CD14-positive monocyte (primary cell): ENCODE data around the gene SIDT1. TPM values are rescaled to one million over a fixed set of nuclear protein-coding genes. Genes with fewer than 3 reads are reported as not detected.

Source experiments
- DNase-seq, 3 donors: peaks; one replicate each; pipeline ENCODE4 v3.0.0-alpha.2; 2011 to 2022
- H2AFZ ChIP-seq: 2 replicates; pipeline ENCODE4 v1.6.0; 2012; ENCODE audit warnings: mild to moderate bottlenecking, low read depth, low read length, inconsistent platforms; ENCODE audit not compliant: insufficient read depth, poor library complexity, severe bottlenecking
- H3K27ac ChIP-seq, 2 donors: 1 replicate in 1 of 2; 2 replicates in 1 of 2; pipeline ENCODE4 v1.5.1; 2012 to 2013; ENCODE audit warnings: low read length in 2 of 2, control low read depth in 1 of 2, inconsistent platforms in 1 of 2, low read depth in 1 of 2, mild to moderate bottlenecking in 1 of 2
- H3K27me3 ChIP-seq, 2 donors: one replicate each; pipeline versions ENCODE4 v1.6.0 to v1.6.1; 2011 to 2013; ENCODE audit warnings: low read length in 2 of 2; ENCODE audit not compliant: control insufficient read depth in 2 of 2, insufficient read depth in 2 of 2
- H3K36me3 ChIP-seq, 2 donors: replicated peaks in 1 of 2; 1 replicate in 1 of 2; 2 replicates in 1 of 2; pipeline versions ENCODE4 v1.5.1 to v1.6.1; 2012 to 2013; ENCODE audit warnings: low read length in 2 of 2, control low read depth in 1 of 2, inconsistent platforms in 1 of 2, mild to moderate bottlenecking in 1 of 2; ENCODE audit not compliant: insufficient read depth in 2 of 2, control insufficient read depth in 1 of 2
- H3K4me1 ChIP-seq, 2 donors: 1 replicate in 1 of 2; 2 replicates in 1 of 2; pipeline versions ENCODE4 v1.5.1 to v1.6.1; 2012 to 2013; ENCODE audit warnings: low read length in 2 of 2, control low read depth in 1 of 2, inconsistent platforms in 1 of 2, mild to moderate bottlenecking in 1 of 2, moderate library complexity in 1 of 2; ENCODE audit not compliant: insufficient read depth in 2 of 2, control insufficient read depth in 1 of 2
- H3K4me2 ChIP-seq: replicated peaks from 2 replicates; pipeline ENCODE3; 2012; ENCODE audit warnings: low read length, moderate library complexity, mild to moderate bottlenecking; ENCODE audit not compliant: poor library complexity, severe bottlenecking; ENCODE audit errors: extremely low read depth
- H3K4me3 ChIP-seq, 3 experiments: fragments of 200-600 bp in 1 of 3; sonication (generic) in 1 of 3; replicated peaks in 1 of 3; 1 replicate in 2 of 3; 2 replicates in 1 of 3; pipeline ENCODE4 v1.5.1; 2011 to 2013; ENCODE audit warnings: low read length in 3 of 3, mild to moderate bottlenecking in 3 of 3, control low read depth in 2 of 3, low read depth in 2 of 3, inconsistent platforms in 1 of 3, moderate library complexity in 1 of 3
- H3K79me2 ChIP-seq: 2 replicates; pipeline ENCODE4 v1.6.0; 2012; ENCODE audit warnings: mild to moderate bottlenecking, control low read depth, inconsistent platforms, low read length, moderate library complexity; ENCODE audit not compliant: insufficient read depth
- H3K9ac ChIP-seq: 2 replicates; pipeline ENCODE4 v1.6.0; 2017; ENCODE audit warnings: low read length, mild to moderate bottlenecking; ENCODE audit not compliant: insufficient read depth, poor library complexity, severe bottlenecking
- H3K9me3 ChIP-seq, 2 donors: replicated peaks in 1 of 2; 1 replicate in 1 of 2; 2 replicates in 1 of 2; pipeline versions ENCODE4 v1.5.1 to v1.6.1; 2012 to 2013; ENCODE audit warnings: low read length in 2 of 2, control low read depth in 1 of 2; ENCODE audit not compliant: control insufficient read depth in 1 of 2, insufficient read depth in 1 of 2
- H4K20me1 ChIP-seq: 2 replicates; pipeline ENCODE4 v1.6.0; 2012; ENCODE audit warnings: mild to moderate bottlenecking, low read length, control low read depth, moderate library complexity; ENCODE audit not compliant: insufficient read depth
- H3K27ac Mint-ChIP-seq, 7 donors: one replicate each; pipeline ENCODE4 v1.8.0; 2020; ENCODE audit warnings: mild to moderate bottlenecking in 7 of 7, mixed read lengths in 7 of 7, moderate library complexity in 6 of 7, inconsistent platforms in 2 of 7
- H3K27me3 Mint-ChIP-seq, 3 donors: one replicate each; pipeline ENCODE4 v1.8.0; 2021 to 2022; ENCODE audit warnings: low read depth in 3 of 3, mild to moderate bottlenecking in 3 of 3, mixed read lengths in 3 of 3, moderate library complexity in 3 of 3, inconsistent platforms in 1 of 3
- H3K36me3 Mint-ChIP-seq, 2 donors: one replicate each; pipeline ENCODE4 v1.8.0; 2020; ENCODE audit warnings: mixed read lengths in 2 of 2, inconsistent platforms in 1 of 2, mild to moderate bottlenecking in 1 of 2
- H3K4me1 Mint-ChIP-seq: one replicate; pipeline ENCODE4 v1.8.0; 2020; ENCODE audit warnings: mild to moderate bottlenecking, mixed read lengths
- H3K4me3 Mint-ChIP-seq, 2 donors: one replicate each; pipeline ENCODE4 v1.8.0; 2020; ENCODE audit warnings: mild to moderate bottlenecking in 2 of 2, mixed read lengths in 2 of 2, moderate library complexity in 1 of 2
- H3K9me3 Mint-ChIP-seq, 7 donors: one replicate each; pipeline ENCODE4 v1.8.0; 2020 to 2022; ENCODE audit warnings: mixed read lengths in 7 of 7, mild to moderate bottlenecking in 6 of 7, moderate library complexity in 6 of 7, inconsistent platforms in 2 of 7
- WGBS: methylation state at CpG from one replicate; pipeline ENCODE4 v1.1.5; 2013; ENCODE audit warnings: missing lambda C conversion rate; ENCODE audit not compliant: insufficient coverage; 5-methylcytosine and 5-hydroxymethylcytosine counted together
- intact Hi-C, 2 donors: fragments of 100-400 bp; cut with micrococcal nuclease; formaldehyde crosslinking; loops; one replicate each; pipeline versions ENCODE4 v1.15.0 to v1.15.1; 2023
- polyA plus RNA-seq, 3 donors: library from polyadenylated mRNA; depleted of rRNA in 1 of 3; unstranded in 2 of 3; stranded (reverse) in 1 of 3; fragments of 300-500 nt in 2 of 3; fragments of >200 nt in 1 of 3; fragmentation: Illumina TruSeq in 2 of 3; gene quantifications; 1 replicate in 2 of 3; 2 replicates in 1 of 3; pipeline ENCODE4 v1.2.3, GENCODE V29; 2012 to 2021
- TF ChIP-seq, protein P1 (sequence below): fragments of 200-600 bp; IDR thresholded peaks from one replicate; pipeline ENCODE4 v1.8.0; 2022; ENCODE audit warnings: antibody characterized with exemption, mild to moderate bottlenecking

The SIDT1 gene
- polyA plus RNA-seq, 3 donors = 3.2 to 7.1 (median 4.0) TPM

DNA sequence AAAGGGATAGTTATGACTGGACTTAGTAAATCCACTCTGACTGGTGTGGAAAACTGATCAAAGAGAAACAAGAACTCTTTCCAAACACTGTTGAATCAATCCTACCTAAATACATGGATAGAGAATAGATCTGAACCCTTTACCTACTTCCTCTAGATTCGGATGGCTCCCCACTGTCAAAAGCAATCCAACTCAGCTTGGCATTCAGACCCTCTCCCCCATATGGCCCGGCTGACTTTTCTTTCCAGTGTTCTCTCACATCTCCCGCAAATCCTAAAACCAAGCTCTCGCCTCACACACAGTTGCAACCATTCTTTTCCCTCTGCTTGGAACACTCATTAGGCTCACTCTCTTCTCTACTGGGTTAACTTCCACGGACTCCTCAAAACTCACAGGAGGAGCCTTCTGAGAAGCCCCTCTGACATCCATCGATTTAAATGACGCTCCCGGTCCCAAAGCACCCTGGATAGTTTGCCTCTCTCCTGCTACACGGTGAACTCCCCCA lies 18.0 kb upstream of the SIDT1 start:
- Histone ChIP-seq H3K4me3 (peak overlapping the region; percentile 87 to 99 (median 95)), H3K79me2 (peaks cover 13% of the 10 kb centered on the region), H3K27me3 (peaks cover 0 to 5% of the 10 kb centered on the region in 2 donors), H3K4me1 (peaks cover 16 to 27% of the 10 kb centered on the region in 2 donors), H2AFZ (peak overlapping the region; percentile 99), H3K4me2 (peak overlapping the region; percentile 98), H3K36me3 (no peaks in the 10 kb centered on the region), H3K9me3 (no peaks in the 10 kb centered on the region), H3K27ac (peak overlapping the region; percentile 73 to 84), H4K20me1 (no peaks in the 10 kb centered on the region), H3K9ac (peak overlapping the region; percentile 75)
- H3K4me3 Mint-ChIP-seq = no peak overlapping the region
- H3K9me3 Mint-ChIP-seq = peaks cover 0 to 12% (median 0%) of the 10 kb centered on the region in 7 donors
- peaks cover 11% of the 10 kb centered on the region for H3K4me1 Mint-ChIP-seq
- intact Hi-C loops = no loop called here
- H3K27me3 Mint-ChIP-seq = peaks cover 0 to 2% (median 2%) of the 10 kb centered on the region in 3 donors
- 0% methylated on average over 9 of the region's 9 CpGs for WGBS
- TF ChIP-seq, protein P1, sequence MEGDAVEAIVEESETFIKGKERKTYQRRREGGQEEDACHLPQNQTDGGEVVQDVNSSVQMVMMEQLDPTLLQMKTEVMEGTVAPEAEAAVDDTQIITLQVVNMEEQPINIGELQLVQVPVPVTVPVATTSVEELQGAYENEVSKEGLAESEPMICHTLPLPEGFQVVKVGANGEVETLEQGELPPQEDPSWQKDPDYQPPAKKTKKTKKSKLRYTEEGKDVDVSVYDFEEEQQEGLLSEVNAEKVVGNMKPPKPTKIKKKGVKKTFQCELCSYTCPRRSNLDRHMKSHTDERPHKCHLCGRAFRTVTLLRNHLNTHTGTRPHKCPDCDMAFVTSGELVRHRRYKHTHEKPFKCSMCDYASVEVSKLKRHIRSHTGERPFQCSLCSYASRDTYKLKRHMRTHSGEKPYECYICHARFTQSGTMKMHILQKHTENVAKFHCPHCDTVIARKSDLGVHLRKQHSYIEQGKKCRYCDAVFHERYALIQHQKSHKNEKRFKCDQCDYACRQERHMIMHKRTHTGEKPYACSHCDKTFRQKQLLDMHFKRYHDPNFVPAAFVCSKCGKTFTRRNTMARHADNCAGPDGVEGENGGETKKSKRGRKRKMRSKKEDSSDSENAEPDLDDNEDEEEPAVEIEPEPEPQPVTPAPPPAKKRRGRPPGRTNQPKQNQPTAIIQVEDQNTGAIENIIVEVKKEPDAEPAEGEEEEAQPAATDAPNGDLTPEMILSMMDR = no peak
- DNase-seq = no peak
- H3K36me3 Mint-ChIP-seq = peaks cover 3 to 6% of the 10 kb centered on the region in 2 donors
- H3K27ac Mint-ChIP-seq = no peak overlapping the region

DNA sequence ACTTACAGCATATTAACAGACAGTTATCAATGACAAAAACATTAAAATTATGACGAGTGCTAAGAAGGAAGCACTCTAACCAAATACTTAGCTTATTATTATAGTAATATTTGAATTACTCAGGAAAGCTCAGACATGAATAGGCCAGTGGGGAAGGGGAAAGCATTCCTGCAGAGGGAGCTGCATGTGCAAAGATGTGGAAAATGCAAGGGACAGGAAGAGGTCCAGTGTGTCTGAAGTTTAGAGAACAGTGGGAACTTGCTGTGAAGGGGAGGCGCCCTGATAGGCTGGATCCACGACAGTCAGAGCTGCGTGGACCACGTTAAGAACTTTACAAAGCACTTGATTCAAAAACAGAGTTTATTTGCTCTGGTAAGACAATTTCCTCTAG lies 16.2 kb upstream of the SIDT1 start:
- TF ChIP-seq, protein P1 = no peak
- H3K27me3 ChIP-seq = peaks cover 0 to 5% of the 10 kb centered on the region in 2 donors
- Mint-ChIP-seq H3K27ac (peak overlapping the region in 1 of 7 donors; percentile 88), H3K36me3 (peaks cover 0 to 3% of the 10 kb centered on the region in 2 donors), H3K4me1 (peaks cover 11% of the 10 kb centered on the region), H3K9me3 (peaks cover 0 to 9% (median 0%) of the 10 kb centered on the region in 7 donors), H3K27me3 (peaks cover 0 to 2% (median 2%) of the 10 kb centered on the region in 3 donors), H3K4me3 (no peak overlapping the region)
- no peaks in the 10 kb centered on the region for H4K20me1 ChIP-seq
- no CpG with 5 or more reads among the region's 5 CpGs for WGBS
- peak overlapping the region; percentile 99 for H2AFZ ChIP-seq
- H3K79me2 ChIP-seq = peaks cover 10% of the 10 kb centered on the region
- H3K4me2 ChIP-seq = peak overlapping the region; percentile 98
- peaks cover 16 to 27% of the 10 kb centered on the region in 2 donors for H3K4me1 ChIP-seq
- peak overlapping the region in 1 of 2 donors; percentile 84 for H3K27ac ChIP-seq
- H3K9me3 ChIP-seq = no peaks in the 10 kb centered on the region
- H3K9ac ChIP-seq = peak overlapping the region; percentile 75
- peak in 1 of 3 donors; percentile 11 for DNase-seq
- intact Hi-C loops = loop anchor here in 1 of 2 donors (5.0 kb wide), 1 partner anchor 181 kb away; the partner anchor contains the start of gene USF3
- peak overlapping the region in 2 of 3 experiments; percentile 95 to 99 for H3K4me3 ChIP-seq
- H3K36me3 ChIP-seq = no peaks in the 10 kb centered on the region
